ENCODE measurements around the gene DNPEP.

GRCh38 chr2:219404954-219405353 lies 17.2 kb upstream of the DNPEP start:
- no peak for TF ChIP-seq POLR2A (IDR thresholded peaks at IDR 0.05; ENCODE audit: low read depth, low read length)
- no peak for TF ChIP-seq POLR2AphosphoS5 (IDR thresholded peaks at IDR 0.05; ENCODE audit: low read depth, low read length)
- no peak for TF ChIP-seq TAF1 (IDR thresholded peaks at IDR 0.05; ENCODE audit: low read depth, low read length)
